GM18951 (cell line): ENCODE measurements around the gene LARGE2.

ENCODE experiments used
- POLR2A ChIP-seq: IDR thresholded peaks from 4 replicates; pipeline ENCODE4 v1.6.1; 2011; ENCODE audit warnings: mild to moderate bottlenecking; ENCODE audit not compliant: insufficient read length, insufficient read depth; ENCODE audit errors: extremely low read depth
- in situ Hi-C: fragments of 300-500 bp; cut with MboI; formaldehyde crosslinking; loops from one replicate; pipeline ENCODE4 v1.12.0; 2022; ENCODE audit warnings: low sequenced_read_pairs, mixed read lengths, inconsistent platforms; ENCODE audit not compliant: unreplicated experiment

LARGE2 gene

DNA sequence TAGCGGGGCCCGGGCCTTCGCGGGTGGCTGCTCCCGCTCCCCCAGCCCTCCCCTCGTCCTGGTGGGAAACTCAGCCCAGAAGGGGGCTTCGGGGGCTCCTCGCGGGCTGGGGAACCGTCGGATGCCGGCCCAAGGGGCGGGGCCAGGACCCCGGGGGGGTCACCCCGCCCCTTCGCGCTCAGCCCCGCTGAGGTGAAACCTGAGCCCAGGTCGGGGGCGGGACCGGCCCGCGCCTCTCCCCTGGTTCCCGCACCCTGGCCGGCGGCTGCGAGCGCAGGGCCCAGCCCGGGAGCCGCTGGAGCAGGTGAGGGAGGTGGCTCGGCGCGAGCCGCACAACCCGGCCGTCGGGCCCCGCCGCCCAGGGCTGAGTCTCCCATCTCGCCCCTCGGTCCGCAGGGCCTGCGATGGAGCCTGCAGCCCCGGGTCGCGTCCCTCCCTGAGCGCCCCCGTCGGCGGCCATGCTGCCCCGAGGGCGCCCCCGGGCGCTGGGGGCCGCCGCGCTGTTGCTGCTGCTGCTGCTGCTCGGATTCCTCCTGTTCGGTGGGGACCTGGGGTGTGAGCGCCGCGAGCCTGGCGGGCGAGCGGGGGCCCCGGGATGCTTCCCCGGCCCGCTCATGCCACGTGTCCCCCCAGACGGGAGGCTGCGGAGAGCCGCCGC is at the start of gene LARGE2:
Gene LARGE2 (plus strand): TSS at position 232 of the 658 bp plus-strand sequence. CDS start 227 bp downstream, at position 459.
- no peak for TF ChIP-seq POLR2A
- in situ Hi-C loops: no loop called here

DNA sequence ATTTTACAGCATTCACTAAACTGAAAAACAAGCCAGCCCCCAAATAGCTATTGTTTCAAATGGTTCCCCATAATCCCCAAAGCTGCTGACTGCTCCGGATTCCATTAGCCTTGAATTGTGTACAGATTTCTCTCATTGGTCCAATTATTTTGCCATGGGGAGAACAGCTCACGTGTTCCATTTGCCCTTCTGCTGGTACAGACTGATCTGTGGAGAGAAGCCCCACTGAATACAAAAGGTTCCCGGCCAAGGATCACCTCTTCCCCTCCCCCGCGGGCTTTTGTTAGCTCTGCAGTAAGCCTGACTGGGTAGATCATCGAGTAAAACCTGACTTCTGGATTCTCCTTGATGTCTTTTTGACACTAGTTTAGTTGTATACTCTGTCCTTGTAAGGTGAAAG is 46.1 kb upstream of the LARGE2 start:
- TF ChIP-seq POLR2A: no peak
- in situ Hi-C loops: no loop called here

DNA sequence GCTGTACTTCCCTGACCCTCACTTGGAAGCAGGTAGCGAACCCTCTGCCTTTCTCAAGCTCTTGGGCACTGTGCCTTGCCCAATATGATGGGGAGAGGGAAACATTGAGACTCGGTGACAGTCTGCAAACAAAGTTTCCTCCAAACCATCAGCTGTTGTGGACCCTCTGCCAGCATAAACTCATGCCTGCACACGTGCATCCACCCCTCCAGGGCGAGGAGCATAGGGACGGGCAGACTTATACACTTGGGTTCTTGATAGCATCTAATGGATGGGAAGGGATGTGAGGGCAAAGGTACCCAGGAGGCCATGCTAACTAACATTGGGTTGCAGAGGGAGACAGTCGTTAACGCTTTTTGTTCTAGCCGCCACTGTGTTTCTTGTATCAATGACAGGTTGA is 45.2 kb upstream of the LARGE2 start:
- in situ Hi-C loops: no loop called here
- TF ChIP-seq POLR2A: no peak

DNA sequence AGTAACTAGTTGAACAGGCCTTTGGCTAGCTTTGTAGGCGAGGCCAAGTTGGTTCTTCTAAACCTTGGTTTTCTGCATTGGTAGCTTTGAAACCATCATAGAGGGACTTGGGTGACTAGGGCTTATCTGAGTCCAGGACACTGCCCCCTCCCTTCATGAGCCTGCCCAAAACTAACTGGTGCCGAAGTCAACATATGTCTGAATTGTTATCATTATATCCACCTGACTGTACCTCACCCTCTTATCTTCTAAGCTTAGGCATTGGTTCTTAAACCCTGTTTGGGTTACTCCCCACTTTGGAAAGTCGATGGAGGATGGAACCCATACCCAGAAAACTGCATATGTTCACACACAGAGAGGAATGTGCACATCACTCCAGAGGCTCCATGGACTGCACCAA is 44.6 kb upstream of the LARGE2 start:
- no peak for TF ChIP-seq POLR2A
- in situ Hi-C loops: no loop called here

DNA sequence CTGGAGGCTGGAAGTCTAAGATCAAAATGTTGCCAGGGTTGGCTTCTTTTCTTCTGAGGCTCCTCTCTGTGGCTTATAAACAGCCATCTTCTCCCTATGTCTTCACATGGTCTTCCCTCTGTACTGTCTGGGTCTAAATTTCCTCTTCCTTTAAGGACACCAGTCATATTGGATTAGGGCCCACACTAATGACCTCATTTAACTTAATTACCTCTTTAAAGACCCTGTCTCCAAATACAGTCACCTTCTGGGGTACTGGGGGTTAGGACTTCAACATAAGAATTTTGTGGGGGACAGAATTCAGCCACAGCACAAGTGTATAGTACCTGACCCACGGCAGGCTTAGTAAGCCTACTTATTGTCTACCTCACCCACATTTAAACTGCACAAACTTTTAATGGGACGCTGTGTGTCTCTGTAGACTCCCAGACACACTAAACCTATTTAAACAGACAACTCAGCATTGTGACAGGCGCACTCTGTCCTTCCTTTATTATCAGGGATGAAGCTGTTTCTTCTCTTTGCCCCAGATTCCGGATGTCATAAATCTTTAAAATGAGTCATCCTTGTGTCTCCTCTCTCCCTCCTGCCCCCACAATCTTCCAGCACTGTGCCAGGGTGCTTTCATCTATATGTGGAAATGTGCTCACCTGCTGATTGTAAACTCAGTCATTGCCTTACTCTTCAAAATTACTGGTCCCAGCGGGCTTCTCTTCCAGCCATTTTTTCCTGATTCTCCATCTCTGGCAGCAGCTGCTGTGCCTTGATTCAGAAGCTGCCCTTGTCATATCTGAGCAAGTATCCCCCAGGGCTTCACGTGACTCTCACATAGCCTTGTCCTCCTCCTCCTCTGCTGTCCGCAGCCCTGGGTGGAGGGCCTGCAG is 42.4 kb upstream of the LARGE2 start:
- in situ Hi-C loops: no loop called here

DNA sequence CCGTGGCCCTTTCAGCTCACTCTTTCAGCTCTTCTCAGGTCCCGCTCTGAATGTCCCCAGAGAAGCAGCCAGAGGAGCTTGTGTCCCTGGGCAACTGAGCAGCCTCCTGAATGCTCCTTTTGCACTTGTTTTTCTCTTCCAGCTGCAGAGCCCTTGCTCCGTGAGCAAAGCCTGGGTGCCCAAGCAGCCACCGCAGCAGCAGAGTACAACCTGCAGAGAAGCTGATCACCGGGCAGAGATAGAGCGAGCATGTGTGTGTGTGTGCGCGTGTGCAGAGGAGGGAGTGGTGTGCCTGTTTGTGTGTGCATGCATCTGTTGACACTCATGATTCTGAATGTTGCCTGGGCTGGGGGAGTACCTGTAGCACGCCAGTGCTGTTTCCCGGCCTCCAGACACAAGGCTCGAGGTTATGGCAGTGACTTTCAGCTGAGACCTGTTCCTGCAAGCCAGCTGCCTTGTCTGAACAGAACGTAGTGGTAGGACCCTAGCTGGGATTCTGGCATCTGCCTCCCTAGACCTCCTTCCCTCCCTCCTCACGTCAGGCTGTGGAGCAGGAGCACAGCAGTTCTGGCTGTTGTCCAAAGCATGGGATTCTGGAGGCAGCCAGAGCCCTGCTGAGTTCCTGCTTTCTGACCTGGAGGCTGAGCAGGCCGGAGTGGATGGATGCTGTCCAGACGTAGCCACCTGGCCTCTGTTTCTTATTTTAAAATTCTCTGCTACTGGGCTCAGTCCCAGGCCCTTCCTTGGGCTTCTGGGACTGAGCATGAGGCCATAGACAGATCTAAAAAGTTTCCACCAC is 41.5 kb upstream of the LARGE2 start:
- in situ Hi-C loops: no loop called here
- TF ChIP-seq POLR2A: no peak

More for the DNA sequence above, 42.4 kb upstream of the LARGE2 start:
- no peak for TF ChIP-seq POLR2A

DNA sequence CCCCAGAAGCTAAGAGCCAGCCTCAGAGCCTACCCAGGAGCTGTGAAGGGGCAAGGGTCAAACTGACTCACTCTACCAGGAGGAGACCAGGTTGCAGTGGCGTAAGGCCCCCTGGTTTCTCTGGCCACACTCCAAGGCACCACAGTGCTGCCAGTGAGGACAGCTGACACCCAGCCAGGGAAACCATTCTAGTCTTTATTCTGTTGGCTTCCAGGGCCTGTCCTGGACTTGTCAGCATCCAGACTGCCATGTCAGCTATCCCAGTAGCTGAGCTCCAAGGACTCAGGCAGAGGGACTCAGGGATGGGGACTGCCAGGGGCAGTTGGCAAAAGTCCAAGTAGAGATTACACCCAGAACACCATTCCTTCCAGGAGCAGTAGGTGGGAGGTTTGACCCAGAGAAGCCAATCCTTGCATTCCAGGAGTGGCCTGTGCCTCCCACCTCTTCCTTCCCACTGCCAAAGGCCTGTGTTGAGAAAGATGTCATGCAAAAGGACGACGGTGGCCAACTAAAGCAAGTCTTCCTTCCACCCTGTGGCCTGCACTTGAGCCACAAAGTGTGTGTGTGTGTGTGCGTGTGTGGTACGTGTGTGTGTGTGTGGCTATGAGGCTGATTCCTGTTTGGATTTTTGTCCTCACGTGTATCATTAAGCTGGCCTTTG is 40.6 kb upstream of the LARGE2 start:
- in situ Hi-C loops: no loop called here
- no peak for TF ChIP-seq POLR2A

DNA sequence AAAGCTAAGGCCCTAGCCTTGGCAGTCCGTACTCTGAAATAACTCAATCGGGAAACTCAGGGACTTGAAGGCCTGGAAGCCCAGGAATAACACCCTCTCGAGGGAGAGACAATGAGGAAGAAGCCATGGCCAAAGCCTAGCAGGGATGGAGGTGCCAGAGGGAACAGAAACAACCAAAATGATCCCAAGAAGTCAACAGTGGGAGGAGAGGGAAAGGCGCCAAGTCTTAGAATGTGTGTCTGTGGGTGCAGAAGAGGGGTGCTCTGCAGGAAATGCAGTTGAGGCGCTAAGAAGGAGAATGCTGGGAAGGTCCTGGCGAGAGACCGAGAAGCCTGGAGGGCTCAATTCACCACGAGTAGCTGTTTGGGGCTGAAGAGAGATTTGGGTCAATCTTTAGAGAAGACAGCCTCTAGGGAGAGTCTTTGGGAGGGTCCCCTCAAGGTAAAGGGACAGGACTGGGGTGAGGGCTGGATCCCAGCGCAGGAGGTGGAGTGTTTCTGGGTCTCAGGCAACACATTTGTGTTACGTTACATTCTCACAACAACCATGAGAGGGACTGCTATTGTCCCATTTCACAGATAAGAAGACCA is 37.8 kb upstream of the LARGE2 start:
- in situ Hi-C loops: no loop called here
- no peak for TF ChIP-seq POLR2A

DNA sequence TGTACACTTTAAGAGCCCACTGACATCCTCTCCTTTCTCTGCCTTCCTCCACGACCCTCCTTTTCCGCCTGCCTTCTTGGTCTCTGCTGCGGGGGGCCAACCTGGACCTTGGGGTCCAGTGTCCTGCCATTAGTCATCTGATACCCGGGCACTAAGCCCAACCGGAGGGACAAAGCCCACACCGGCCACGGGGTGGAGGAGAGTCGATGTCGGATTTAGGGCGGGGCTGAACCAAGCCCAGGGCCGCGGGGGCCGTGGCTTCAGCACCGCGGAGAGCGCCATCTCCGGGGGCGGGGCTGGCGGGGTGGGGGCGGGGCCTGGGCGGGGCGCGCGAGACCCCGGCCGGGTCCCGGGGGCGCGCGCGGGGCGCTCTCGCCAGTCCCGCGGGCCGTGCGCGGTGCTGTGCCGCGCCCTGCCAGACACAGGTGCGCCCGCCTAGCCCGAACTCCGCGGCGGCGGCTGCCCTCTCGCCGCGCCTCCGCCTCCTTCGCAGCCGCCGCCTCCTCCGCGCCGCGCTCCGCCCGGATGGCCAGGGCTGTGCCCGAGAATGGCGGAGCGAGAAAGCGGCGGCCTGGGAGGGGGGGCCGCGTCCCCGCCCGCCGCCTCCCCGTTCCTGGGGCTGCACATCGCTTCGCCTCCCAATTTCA is 37.1 kb upstream of the LARGE2 start, which contains the start of gene MAPK8IP1:
Gene MAPK8IP1 (plus strand): TSS at position 378 of the 647 bp plus-strand sequence. CDS start 170 bp downstream, at position 548.
- in situ Hi-C loops: no loop called here

DNA sequence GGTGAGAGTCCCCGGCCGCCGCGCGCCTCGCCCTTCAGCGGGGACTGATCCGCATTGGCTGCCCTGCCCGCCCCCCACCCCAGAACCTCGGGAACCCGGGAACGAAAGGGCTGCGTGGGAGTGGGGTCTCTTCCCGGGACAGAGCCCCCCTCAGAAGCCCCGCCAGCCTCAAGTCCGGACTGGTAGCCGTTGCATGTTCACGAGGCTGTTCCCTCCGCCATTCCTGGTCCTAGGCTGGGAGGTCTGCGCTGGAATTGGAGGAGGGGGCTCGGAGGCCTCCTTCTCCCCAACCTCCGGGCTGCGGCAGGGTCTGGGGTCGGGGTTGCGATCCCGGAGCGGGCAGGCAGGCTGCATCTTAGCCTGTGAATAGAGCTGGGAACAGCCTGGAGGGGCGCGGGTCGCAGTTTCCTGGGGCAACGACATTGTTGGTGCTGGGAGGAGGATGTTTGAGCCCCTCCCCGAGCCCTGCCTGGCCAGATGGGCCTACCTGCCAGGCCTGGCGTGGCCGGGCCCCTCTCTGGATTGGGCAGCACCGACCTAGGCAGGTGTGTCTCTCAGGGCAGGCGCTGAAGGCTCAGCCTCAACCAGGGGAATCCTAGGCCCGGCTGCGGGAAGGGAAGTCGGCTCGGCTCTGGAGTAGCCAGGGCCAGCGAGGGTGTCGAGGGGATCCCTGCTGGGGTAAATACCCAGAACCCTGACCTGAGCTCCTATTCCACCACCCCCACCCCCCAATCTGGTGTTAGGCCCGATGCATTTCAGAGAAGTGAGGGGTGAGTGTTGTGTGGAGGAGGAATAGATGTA is 36.3 kb upstream of the LARGE2 start:
- no peak for TF ChIP-seq POLR2A
- in situ Hi-C loops: no loop called here

More for the DNA sequence above, 37.1 kb upstream of the LARGE2 start, which contains the start of gene MAPK8IP1:
- TF ChIP-seq POLR2A: no peak
